ENCODE data around the gene UPP1. TPM values are rescaled to one million over a fixed set of nuclear protein-coding genes. Genes with fewer than 3 reads are reported as not detected.

The UPP1 gene
- total and polyA plus RNA-seq, 10 of the 15 experiments (the other 5 are each of a cell fraction or from before 2014, with no cell fraction given), result 0.93 to 7.9 (median 3.8) TPM

DNA sequence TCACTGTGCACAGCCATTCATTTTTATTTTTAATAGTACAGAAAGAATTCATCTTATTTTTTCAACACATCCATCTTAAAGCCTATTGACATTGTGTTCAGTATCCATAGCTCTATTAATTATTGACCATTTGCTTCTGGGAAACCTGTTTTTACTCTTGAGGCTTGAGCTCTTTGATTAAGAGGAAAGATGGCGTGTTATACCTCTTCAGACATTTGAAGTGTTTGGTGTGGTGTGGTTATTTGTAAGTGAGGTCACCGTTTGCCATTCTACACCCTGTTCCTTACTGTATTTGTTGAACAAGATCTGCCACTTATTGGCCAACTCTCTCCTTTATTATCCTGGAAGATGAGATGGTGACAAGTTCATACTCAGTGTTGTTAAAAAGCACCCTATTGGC, 35.3 kb upstream of the UPP1 start (continued):
- TF ChIP-seq, protein P1, sequence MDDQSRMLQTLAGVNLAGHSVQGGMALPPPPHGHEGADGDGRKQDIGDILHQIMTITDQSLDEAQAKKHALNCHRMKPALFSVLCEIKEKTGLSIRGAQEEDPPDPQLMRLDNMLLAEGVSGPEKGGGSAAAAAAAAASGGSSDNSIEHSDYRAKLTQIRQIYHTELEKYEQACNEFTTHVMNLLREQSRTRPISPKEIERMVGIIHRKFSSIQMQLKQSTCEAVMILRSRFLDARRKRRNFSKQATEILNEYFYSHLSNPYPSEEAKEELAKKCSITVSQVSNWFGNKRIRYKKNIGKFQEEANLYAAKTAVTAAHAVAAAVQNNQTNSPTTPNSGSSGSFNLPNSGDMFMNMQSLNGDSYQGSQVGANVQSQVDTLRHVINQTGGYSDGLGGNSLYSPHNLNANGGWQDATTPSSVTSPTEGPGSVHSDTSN (IDR thresholded peaks at IDR 0.05; ENCODE audit: insufficient replicate concordance, low read depth, low read length), result no peak
- no peak for TF ChIP-seq LARP7 (IDR thresholded peaks at IDR 0.05)
- no peak for TF ChIP-seq EED (IDR thresholded peaks at IDR 0.05; ENCODE audit: low read depth)
- no peak for TF ChIP-seq FOXM1 (IDR thresholded peaks at IDR 0.05; ENCODE audit: low read depth, low read length)
- TF ChIP-seq POLR2AphosphoS2 (IDR thresholded peaks at IDR 0.05; ENCODE audit: low read depth, low read length), result no peak
- no peak for TF ChIP-seq CHD1 (IDR thresholded peaks at IDR 0.05; ENCODE audit: low read depth, low read length)

DNA sequence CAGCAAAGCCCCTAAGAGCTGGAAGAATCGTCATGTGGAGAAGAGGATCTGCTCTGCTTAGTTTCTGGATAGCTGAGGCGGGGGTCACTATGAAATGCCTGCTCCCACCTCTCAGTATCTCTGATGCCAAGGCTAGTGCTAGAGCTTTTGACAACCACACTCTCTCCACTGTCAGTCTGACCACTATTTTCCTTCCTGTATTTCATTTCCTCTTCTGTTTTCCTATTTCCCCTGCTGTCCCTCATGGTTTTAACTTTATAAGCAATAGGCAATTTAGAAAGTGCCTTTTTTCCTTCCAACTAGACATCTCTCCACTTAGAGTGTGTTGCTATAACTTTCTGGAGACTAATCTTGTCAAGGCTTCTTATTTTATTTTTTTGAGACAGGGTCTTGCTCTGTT, 30.1 kb upstream of the UPP1 start:
- 32% methylated on average over 2 of the region's 2 CpGs for WGBS (ENCODE audit: insufficient coverage, insufficient replicate concordance, low lambda C conversion rate, missing lambda C conversion rate)
- H3K4me2 ChIP-seq (ENCODE audit: control insufficient read depth, insufficient read depth), result no peak overlapping the region
- BruUV-seq (replicated peaks), result no TSS peak
- ATAC-seq (no peak), FAIRE-seq (no peak), DNase-seq (ENCODE audit: low read depth, low spot score) (no peak)
- intact Hi-C loops (cut with micrococcal nuclease; ENCODE audit: unreplicated experiment), result no loop called here
- no peak overlapping the region for H2AFZ ChIP-seq (ENCODE audit: control insufficient read depth, low read depth, low read length)
- H4K20me1 ChIP-seq (ENCODE audit: control insufficient read depth, insufficient read depth), result no peaks in the 10 kb centered on the region
- CTCF ChIA-PET, result no interaction called here
- H3K4me3 ChIP-seq, result no peak overlapping the region
- SMC1A ChIA-PET (ENCODE audit: uncharacterized antibody, unreplicated experiment), result no interaction called here
- RAD21 ChIA-PET (ENCODE audit: unreplicated experiment), result no interaction called here
- in situ Hi-C loops (cut with MboI), result no loop called here
- H3K4me1 ChIP-seq (ENCODE audit: control insufficient read depth, insufficient read depth, low read length), result no peaks in the 10 kb centered on the region
- no peaks in the 10 kb centered on the region for H3K36me3 ChIP-seq (ENCODE audit: control insufficient read depth in 2 of 2, insufficient read depth in 2 of 2, low read length in 1 of 2)
- no peak overlapping the region for H3K27ac ChIP-seq (ENCODE audit: control insufficient read depth, insufficient read depth)
- POLR2A ChIA-PET, result interaction anchor here (1.4 kb wide), 1 partner anchor 19 kb away, joined by 6 read pairs; no protein-coding TSS in a partner anchor
- H3K9ac ChIP-seq (ENCODE audit: control insufficient read depth, insufficient read depth, low read length), result no peak overlapping the region
- no peaks in the 10 kb centered on the region for H3K79me2 ChIP-seq (ENCODE audit: control insufficient read depth, insufficient read depth, low read length)
- no peaks in the 10 kb centered on the region for H3K9me3 ChIP-seq (replicated peaks; ENCODE audit: control insufficient read depth, insufficient read depth, low read length)
- no peaks in the 10 kb centered on the region for H3K27me3 ChIP-seq (replicated peaks in 1 of 2; ENCODE audit: control insufficient read depth in 2 of 2, insufficient read depth in 2 of 2, low read length in 1 of 2)
- TF ChIP-seq CEBPB (IDR thresholded peaks at IDR 0.05; ENCODE audit: borderline replicate concordance in 1 of 2, low read depth in 2 of 2, low read length in 2 of 2), result no peak
- TF ChIP-seq BCL11A (IDR thresholded peaks at IDR 0.05; ENCODE audit: low read depth, low read length), result no peak
- no peak for TF ChIP-seq IKZF1 (conservative IDR thresholded peaks at IDR 0.05)
- no peak for TF ChIP-seq FOS (IDR thresholded peaks at IDR 0.05; ENCODE audit: borderline replicate concordance, extremely low read depth, insufficient read length)
- no peak for TF ChIP-seq SPI1 (IDR thresholded peaks at IDR 0.05; ENCODE audit: borderline replicate concordance, insufficient read depth, low read depth, low read length)
- TF ChIP-seq NR2C2 (IDR thresholded peaks at IDR 0.05; ENCODE audit: borderline replicate concordance, control insufficient read depth, insufficient read length, low read depth), result no peak
- no peak for TF ChIP-seq ZNF384 (IDR thresholded peaks at IDR 0.05; ENCODE audit: borderline replicate concordance, low read depth, low read length)
- no peak for TF ChIP-seq E2F4 (IDR thresholded peaks at IDR 0.05; ENCODE audit: low read depth, low read length)
- TF ChIP-seq, protein P2, sequence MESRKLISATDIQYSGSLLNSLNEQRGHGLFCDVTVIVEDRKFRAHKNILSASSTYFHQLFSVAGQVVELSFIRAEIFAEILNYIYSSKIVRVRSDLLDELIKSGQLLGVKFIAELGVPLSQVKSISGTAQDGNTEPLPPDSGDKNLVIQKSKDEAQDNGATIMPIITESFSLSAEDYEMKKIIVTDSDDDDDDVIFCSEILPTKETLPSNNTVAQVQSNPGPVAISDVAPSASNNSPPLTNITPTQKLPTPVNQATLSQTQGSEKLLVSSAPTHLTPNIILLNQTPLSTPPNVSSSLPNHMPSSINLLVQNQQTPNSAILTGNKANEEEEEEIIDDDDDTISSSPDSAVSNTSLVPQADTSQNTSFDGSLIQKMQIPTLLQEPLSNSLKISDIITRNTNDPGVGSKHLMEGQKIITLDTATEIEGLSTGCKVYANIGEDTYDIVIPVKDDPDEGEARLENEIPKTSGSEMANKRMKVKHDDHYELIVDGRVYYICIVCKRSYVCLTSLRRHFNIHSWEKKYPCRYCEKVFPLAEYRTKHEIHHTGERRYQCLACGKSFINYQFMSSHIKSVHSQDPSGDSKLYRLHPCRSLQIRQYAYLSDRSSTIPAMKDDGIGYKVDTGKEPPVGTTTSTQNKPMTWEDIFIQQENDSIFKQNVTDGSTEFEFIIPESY (IDR thresholded peaks at IDR 0.05), result no peak
- no peak for TF ChIP-seq YBX1 (IDR thresholded peaks at IDR 0.05)
- TF ChIP-seq, protein P3, sequence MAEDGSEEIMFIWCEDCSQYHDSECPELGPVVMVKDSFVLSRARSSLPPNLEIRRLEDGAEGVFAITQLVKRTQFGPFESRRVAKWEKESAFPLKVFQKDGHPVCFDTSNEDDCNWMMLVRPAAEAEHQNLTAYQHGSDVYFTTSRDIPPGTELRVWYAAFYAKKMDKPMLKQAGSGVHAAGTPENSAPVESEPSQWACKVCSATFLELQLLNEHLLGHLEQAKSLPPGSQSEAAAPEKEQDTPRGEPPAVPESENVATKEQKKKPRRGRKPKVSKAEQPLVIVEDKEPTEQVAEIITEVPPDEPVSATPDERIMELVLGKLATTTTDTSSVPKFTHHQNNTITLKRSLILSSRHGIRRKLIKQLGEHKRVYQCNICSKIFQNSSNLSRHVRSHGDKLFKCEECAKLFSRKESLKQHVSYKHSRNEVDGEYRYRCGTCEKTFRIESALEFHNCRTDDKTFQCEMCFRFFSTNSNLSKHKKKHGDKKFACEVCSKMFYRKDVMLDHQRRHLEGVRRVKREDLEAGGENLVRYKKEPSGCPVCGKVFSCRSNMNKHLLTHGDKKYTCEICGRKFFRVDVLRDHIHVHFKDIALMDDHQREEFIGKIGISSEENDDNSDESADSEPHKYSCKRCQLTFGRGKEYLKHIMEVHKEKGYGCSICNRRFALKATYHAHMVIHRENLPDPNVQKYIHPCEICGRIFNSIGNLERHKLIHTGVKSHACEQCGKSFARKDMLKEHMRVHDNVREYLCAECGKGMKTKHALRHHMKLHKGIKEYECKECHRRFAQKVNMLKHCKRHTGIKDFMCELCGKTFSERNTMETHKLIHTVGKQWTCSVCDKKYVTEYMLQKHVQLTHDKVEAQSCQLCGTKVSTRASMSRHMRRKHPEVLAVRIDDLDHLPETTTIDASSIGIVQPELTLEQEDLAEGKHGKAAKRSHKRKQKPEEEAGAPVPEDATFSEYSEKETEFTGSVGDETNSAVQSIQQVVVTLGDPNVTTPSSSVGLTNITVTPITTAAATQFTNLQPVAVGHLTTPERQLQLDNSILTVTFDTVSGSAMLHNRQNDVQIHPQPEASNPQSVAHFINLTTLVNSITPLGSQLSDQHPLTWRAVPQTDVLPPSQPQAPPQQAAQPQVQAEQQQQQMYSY (CRISPR knock-in tag; IDR thresholded peaks at IDR 0.05), result no peak
